ENCODE data around the gene RAB3IL1. TPM values are rescaled to one million over a fixed set of nuclear protein-coding genes. Genes with fewer than 3 reads are reported as not detected.
"Not testable (repeated sequence)": the region's sequence is repeated elsewhere in the genome, so short reads cannot be mapped to it uniquely, and the experiment has no call there.

The RAB3IL1 gene, protein sequence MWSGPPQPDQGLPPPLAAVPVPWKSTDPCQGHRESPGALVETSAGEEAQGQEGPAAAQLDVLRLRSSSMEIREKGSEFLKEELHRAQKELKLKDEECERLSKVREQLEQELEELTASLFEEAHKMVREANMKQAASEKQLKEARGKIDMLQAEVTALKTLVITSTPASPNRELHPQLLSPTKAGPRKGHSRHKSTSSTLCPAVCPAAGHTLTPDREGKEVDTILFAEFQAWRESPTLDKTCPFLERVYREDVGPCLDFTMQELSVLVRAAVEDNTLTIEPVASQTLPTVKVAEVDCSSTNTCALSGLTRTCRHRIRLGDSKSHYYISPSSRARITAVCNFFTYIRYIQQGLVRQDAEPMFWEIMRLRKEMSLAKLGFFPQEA
- 0.13 TPM for polyA plus RNA-seq (2013)

DNA sequence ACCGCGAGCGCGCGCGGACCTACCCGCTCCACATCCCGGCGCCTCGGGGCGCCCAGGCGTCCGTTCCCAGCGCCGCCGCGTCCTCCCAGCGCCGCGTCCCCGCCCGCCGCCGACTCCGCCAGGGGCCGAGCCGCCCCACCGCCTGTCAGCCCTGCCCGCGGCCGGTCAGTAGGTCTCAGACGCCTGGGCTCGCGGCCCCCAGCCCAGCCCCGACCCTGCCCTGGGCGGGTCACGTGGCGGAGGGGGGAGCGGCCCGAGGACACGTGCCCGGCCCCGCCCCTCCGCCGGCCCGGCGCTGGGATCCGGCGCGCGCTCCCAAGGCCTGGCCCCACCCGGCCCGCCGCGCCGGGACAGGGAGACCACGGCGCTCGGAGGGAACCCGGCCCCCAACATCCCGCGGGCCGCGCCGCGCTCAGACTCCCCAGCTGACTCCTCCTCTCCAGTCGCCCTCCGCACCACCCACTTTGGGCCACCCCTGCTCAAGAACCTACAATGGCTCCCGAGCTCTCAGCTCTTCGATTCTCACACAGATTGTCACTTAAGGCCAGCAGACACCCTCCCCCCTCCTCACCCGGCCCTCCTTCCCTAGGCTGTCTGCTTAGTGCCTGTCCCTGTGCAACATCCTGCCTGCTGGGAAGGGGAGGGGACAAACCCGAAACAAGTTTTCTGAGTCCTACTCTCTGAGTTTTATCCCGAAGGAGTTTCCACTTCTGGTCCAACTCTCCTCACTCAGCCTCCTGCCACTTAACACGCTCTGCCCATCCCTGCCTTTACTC is at the start of gene RAB3IL1:
TSS of gene RAB3IL1 (minus strand) at position 233 of the 776 bp plus-strand sequence. CDS start at position 34, 199 bp downstream.
- CTCF ChIA-PET, result interaction anchor here (1.1 to 2.3 kb wide), 4 partner anchors 9 to 120 kb away, joined by 3 to 11 read pairs (median 4); no protein-coding TSS in a partner anchor
- WGBS (ENCODE audit: insufficient coverage), result 3% methylated on average over 47 of the region's 74 CpGs
- peak in 1 of 3 donors; percentile 29 for DNase-seq
- H3K4me1 ChIP-seq (ENCODE audit: control extremely low read depth in 1 of 4, control insufficient read depth in 4 of 4, insufficient read depth in 4 of 4, low read length in 3 of 4), result peaks cover 0 to 40% (median 17%) of the 10 kb centered on the region in 4 experiments
- peak within 1 kb of the TSS; percentile 3 to 66 (median 56) for H3K4me3 ChIP-seq (ENCODE audit: control insufficient read depth in 1 of 7, extremely low read depth in 1 of 7, insufficient read depth in 4 of 7, low read depth in 2 of 7, low read length in 6 of 7)
- no peaks in the 10 kb centered on the region for H3K9me3 ChIP-seq (ENCODE audit: control extremely low read depth in 1 of 5, control insufficient read depth in 4 of 5, insufficient read depth in 2 of 5, low read depth in 1 of 5, low read length in 4 of 5)
- no peaks in the 10 kb centered on the region for H3K36me3 ChIP-seq (ENCODE audit: control insufficient read depth in 4 of 4, insufficient read depth in 4 of 4, low read length in 3 of 4)
- H3K27me3 ChIP-seq (replicated peaks in 2 of 5; ENCODE audit: control insufficient read depth in 4 of 5, insufficient read depth in 5 of 5, low read length in 4 of 5), result peaks cover 0 to 52% (median 10%) of the 10 kb centered on the region in 5 experiments
- no peak within 1 kb of the TSS for H3K27ac ChIP-seq (ENCODE audit: insufficient read depth in 1 of 2, low read depth in 1 of 2, low read length in 2 of 2, poor library complexity in 1 of 2, severe bottlenecking in 2 of 2)
- POLR2A ChIA-PET, result no interaction called here

DNA sequence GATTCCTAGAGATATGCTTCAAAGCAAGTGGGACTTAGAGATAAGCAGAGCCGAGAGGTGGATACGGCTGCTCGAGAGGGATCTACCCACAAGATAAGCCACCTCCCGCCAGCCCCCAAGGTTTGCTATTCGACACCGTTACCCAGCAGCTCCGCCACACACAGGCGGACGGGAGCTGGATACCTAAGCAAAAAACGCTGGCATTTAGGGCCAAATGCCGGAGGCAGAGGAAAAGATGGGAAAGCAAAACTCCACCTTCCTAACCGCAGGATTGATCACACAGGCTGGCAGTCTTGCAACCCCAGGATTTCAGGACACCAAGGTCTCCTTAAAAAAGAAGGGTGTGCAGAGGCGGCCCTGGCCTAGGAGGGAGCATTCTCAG is 49.4 kb upstream of the RAB3IL1 start:
- Histone ChIP-seq H3K9me3 (ENCODE audit: control extremely low read depth in 1 of 5, control insufficient read depth in 4 of 5, insufficient read depth in 2 of 5, low read depth in 1 of 5, low read length in 4 of 5) (no peaks in the 10 kb centered on the region), H3K4me3 (ENCODE audit: control insufficient read depth in 1 of 7, extremely low read depth in 1 of 7, insufficient read depth in 4 of 7, low read depth in 2 of 7, low read length in 6 of 7) (peak overlapping the region; percentile 64 to 100 (median 97)), H3K27ac (ENCODE audit: insufficient read depth in 1 of 2, low read depth in 1 of 2, low read length in 2 of 2, poor library complexity in 1 of 2, severe bottlenecking in 2 of 2) (peak overlapping the region; percentile 77 to 93), H3K4me1 (ENCODE audit: control extremely low read depth in 1 of 4, control insufficient read depth in 4 of 4, insufficient read depth in 4 of 4, low read length in 3 of 4) (peaks cover 42 to 91% (median 80%) of the 10 kb centered on the region in 4 experiments), H3K36me3 (ENCODE audit: control insufficient read depth in 4 of 4, insufficient read depth in 4 of 4, low read length in 3 of 4) (peaks cover 2 to 20% (median 15%) of the 10 kb centered on the region in 4 experiments), H3K27me3 (replicated peaks in 2 of 5; ENCODE audit: control insufficient read depth in 4 of 5, insufficient read depth in 5 of 5, low read length in 4 of 5) (no peaks in the 10 kb centered on the region)
- DNase-seq, result peak in 2 of 3 donors; percentile 49 to 59
- CTCF ChIA-PET, result interaction anchor here (1.3 to 10.5 kb wide), 6 partner anchors 12 to 114 kb away, joined by 3 to 49 read pairs (median 6); no protein-coding TSS in a partner anchor
- 0% methylated on average over 13 of the region's 13 CpGs for WGBS (ENCODE audit: insufficient coverage)
- POLR2A ChIA-PET, result interaction anchor here (1.1 to 2.8 kb wide), 6 partner anchors 19 to 175 kb away, joined by 3 to 56 read pairs (median 12); partner anchors contain the start of gene TMEM258

DNA sequence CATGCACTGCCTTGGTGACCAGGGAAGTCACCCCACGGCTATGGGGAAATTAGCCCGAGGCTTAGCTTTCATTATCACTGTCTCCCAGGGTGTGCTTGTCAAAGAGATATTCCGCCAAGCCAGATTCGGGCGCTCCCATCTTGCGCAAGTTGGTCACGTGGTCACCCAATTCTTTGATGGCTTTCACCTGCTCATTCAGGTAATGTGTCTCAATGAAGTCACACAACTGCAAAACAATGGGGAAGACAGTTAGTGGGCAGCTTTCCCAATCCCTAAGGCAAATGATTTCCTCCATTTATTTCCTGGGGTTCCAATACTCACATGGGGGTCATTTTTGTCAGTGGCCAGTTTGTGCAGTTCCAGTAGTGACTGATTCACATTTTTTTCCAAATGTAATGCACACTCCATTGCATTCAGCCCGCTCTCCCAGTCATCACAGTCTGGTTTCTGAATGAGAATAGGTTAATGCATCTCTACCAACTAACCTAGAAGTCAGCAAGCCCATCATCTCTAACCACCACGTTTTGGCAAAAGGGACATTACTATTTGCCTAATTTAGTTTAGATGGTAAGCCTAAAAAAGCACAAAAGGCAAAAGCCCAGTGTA is 47.4 kb upstream of the RAB3IL1 start:
- H3K27ac ChIP-seq (ENCODE audit: insufficient read depth in 1 of 2, low read depth in 1 of 2, low read length in 2 of 2, poor library complexity in 1 of 2, severe bottlenecking in 2 of 2), result peak overlapping the region in 1 of 2 experiments; percentile 93
- peaks cover 29 to 73% (median 67%) of the 10 kb centered on the region in 4 experiments for H3K4me1 ChIP-seq (ENCODE audit: control extremely low read depth in 1 of 4, control insufficient read depth in 4 of 4, insufficient read depth in 4 of 4, low read length in 3 of 4)
- H3K27me3 ChIP-seq (replicated peaks in 2 of 5; ENCODE audit: control insufficient read depth in 4 of 5, insufficient read depth in 5 of 5, low read length in 4 of 5); H3K9me3 ChIP-seq (ENCODE audit: control extremely low read depth in 1 of 5, control insufficient read depth in 4 of 5, insufficient read depth in 2 of 5, low read depth in 1 of 5, low read length in 4 of 5); DNase-seq: not testable (repeated sequence)
- ChIA-PET POLR2A (interaction anchor here (0.7 to 2.3 kb wide), 6 partner anchors 7 to 171 kb away, joined by 3 to 16 read pairs (median 6); no protein-coding TSS in a partner anchor), CTCF (interaction anchor here (0.7 to 10.5 kb wide), 7 partner anchors 10 to 117 kb away, joined by 3 to 49 read pairs (median 7); no protein-coding TSS in a partner anchor)
- 75% methylated on average over 9 of the region's 9 CpGs for WGBS (ENCODE audit: insufficient coverage)
- peaks cover 2 to 20% (median 15%) of the 10 kb centered on the region in 4 experiments for H3K36me3 ChIP-seq (ENCODE audit: control insufficient read depth in 4 of 4, insufficient read depth in 4 of 4, low read length in 3 of 4)
- peak overlapping the region in 6 of 7 experiments; percentile 81 to 100 (median 98) for H3K4me3 ChIP-seq (ENCODE audit: control insufficient read depth in 1 of 7, extremely low read depth in 1 of 7, insufficient read depth in 4 of 7, low read depth in 2 of 7, low read length in 6 of 7)

DNA sequence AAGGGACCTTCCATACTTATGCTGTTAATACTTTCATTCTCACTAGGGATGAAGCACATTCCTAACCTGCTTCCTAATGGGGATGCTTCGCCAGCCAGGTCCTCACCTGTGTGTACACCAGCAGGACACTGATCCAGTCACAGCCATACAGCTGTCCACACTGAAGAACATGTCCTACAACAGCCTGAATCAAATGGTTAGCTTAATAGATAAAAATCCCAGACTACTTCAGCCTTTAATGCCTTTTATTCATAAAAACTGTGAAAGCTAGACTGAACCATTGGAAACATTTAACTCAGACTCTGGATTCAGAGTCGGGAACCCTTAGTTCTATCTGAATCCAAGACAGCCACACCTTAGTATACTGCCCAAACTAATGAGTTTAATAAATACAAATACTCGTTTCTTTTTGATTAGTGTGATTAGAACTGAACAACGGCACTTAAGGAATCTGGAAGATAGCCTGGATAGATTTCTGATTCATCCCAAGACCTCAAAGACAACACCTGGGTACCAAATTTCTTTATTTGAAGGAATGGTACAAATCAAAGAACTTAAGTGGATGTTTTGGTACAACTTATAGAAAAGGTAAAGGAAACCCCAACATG is 46.8 kb upstream of the RAB3IL1 start:
- Histone ChIP-seq H3K27ac (ENCODE audit: insufficient read depth in 1 of 2, low read depth in 1 of 2, low read length in 2 of 2, poor library complexity in 1 of 2, severe bottlenecking in 2 of 2) (peak overlapping the region in 1 of 2 experiments; percentile 61), H3K9me3 (ENCODE audit: control extremely low read depth in 1 of 5, control insufficient read depth in 4 of 5, insufficient read depth in 2 of 5, low read depth in 1 of 5, low read length in 4 of 5) (no peaks in the 10 kb centered on the region), H3K4me3 (ENCODE audit: control insufficient read depth in 1 of 7, extremely low read depth in 1 of 7, insufficient read depth in 4 of 7, low read depth in 2 of 7, low read length in 6 of 7) (peak overlapping the region in 6 of 7 experiments; percentile 2 to 50 (median 38)), H3K27me3 (replicated peaks in 2 of 5; ENCODE audit: control insufficient read depth in 4 of 5, insufficient read depth in 5 of 5, low read length in 4 of 5) (no peaks in the 10 kb centered on the region), H3K36me3 (ENCODE audit: control insufficient read depth in 4 of 4, insufficient read depth in 4 of 4, low read length in 3 of 4) (peaks cover 2 to 20% (median 16%) of the 10 kb centered on the region in 4 experiments), H3K4me1 (ENCODE audit: control extremely low read depth in 1 of 4, control insufficient read depth in 4 of 4, insufficient read depth in 4 of 4, low read length in 3 of 4) (peaks cover 26 to 66% (median 62%) of the 10 kb centered on the region in 4 experiments)
- POLR2A ChIA-PET, result interaction anchor here (0.7 to 2.6 kb wide), 11 partner anchors 8 to 170 kb away, joined by 3 to 16 read pairs (median 5); no protein-coding TSS in a partner anchor
- 94% methylated on average over 2 of the region's 4 CpGs for WGBS (ENCODE audit: insufficient coverage)
- DNase-seq, result no peak
- CTCF ChIA-PET, result interaction anchor here (0.7 to 10.5 kb wide), 8 partner anchors 9 to 167 kb away, joined by 3 to 49 read pairs (median 5); partner anchors contain the start of gene BEST1

DNA sequence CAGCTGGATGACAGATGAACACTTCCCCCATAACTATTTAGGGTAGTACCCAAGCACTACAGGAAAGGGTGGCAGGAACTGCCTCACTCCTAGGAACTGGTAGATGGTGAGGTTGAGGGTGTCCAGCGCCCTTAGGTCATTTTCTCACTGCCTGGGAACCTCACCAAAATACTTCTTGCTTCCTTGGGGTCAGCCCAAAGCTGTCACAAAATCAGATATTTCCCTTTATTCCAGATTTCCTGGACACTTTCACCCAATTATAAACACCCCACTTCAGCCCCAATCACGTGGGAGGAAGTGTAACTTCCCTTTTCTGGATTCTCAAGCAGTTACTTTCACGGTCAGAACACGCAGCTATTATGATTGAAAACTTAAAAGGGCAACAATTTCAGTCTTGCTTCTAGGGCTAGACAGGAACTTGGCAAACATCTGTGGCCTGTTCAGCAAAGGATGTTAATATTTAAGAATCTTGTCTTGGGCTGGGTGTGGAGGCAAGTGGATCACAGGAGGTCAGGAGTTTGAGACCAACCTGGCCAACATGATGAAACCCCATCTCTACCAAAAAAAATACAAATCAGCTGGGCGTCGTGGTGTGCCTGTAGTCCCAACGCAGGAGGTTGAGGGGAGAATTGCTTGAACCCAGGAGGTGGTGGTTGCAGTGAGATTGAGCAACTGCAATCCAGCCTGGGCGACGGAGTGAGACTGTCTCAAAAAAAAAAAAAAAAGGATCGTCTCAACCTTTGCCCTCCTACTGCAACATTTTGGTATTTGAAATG is 46.1 kb upstream of the RAB3IL1 start:
- peak; percentile 83 to 93 (median 91) for DNase-seq
- no peaks in the 10 kb centered on the region for H3K27me3 ChIP-seq (replicated peaks in 2 of 5; ENCODE audit: control insufficient read depth in 4 of 5, insufficient read depth in 5 of 5, low read length in 4 of 5)
- H3K9me3 ChIP-seq (ENCODE audit: control extremely low read depth in 1 of 5, control insufficient read depth in 4 of 5, insufficient read depth in 2 of 5, low read depth in 1 of 5, low read length in 4 of 5), result no peaks in the 10 kb centered on the region
- H3K4me1 ChIP-seq (ENCODE audit: control extremely low read depth in 1 of 4, control insufficient read depth in 4 of 4, insufficient read depth in 4 of 4, low read length in 3 of 4), result peaks cover 19 to 60% (median 58%) of the 10 kb centered on the region in 4 experiments
- ChIA-PET CTCF (interaction anchor here (1.3 to 10.5 kb wide), 7 partner anchors 8 to 166 kb away, joined by 3 to 49 read pairs (median 6); partner anchors contain the start of gene BEST1), POLR2A (interaction anchor here (0.7 to 2.6 kb wide), 11 partner anchors 8 to 118 kb away, joined by 3 to 16 read pairs (median 5); no protein-coding TSS in a partner anchor)
- H3K27ac ChIP-seq (ENCODE audit: insufficient read depth in 1 of 2, low read depth in 1 of 2, low read length in 2 of 2, poor library complexity in 1 of 2, severe bottlenecking in 2 of 2), result peak overlapping the region; percentile 13 to 61
- H3K36me3 ChIP-seq (ENCODE audit: control insufficient read depth in 4 of 4, insufficient read depth in 4 of 4, low read length in 3 of 4), result peaks cover 2 to 20% (median 16%) of the 10 kb centered on the region in 4 experiments
- 0% methylated on average over 1 of the region's 10 CpGs for WGBS (ENCODE audit: insufficient coverage)
- H3K4me3 ChIP-seq (ENCODE audit: control insufficient read depth in 1 of 7, extremely low read depth in 1 of 7, insufficient read depth in 4 of 7, low read depth in 2 of 7, low read length in 6 of 7), result peak overlapping the region in 5 of 7 experiments; percentile 2 to 49 (median 36)
